HG03060 (cell line): Measurements from ENCODE around the gene MYO10.

Source experiments
- ATAC-seq: cut with Tn5 transposase; IDR thresholded peaks from one replicate; pipeline ENCODE4 v1.9.1; 2021; ENCODE audit warnings: low read depth, moderate number of reproducible peaks; ENCODE audit not compliant: unreplicated experiment

MYO10 gene

GRCh38 chr5:16918891-16919671 is 17.0 kb downstream of the MYO10 start:
- ATAC-seq = no peak

GRCh38 chr5:16918156-16918555 is 17.9 kb downstream of the MYO10 start:
- no peak for ATAC-seq

- ATAC-seq = no peak
These were observed 19.7 kb downstream of the MYO10 start for GRCh38 chr5:16916262-16916878.

- no peak for ATAC-seq
These were observed 21.5 kb downstream of the MYO10 start for GRCh38 chr5:16914584-16914983.

- no peak for ATAC-seq
These were observed 22.0 kb downstream of the MYO10 start for GRCh38 chr5:16914108-16914435.

- no peak for ATAC-seq
These were observed 22.6 kb downstream of the MYO10 start for GRCh38 chr5:16913187-16914107.

GRCh38 chr5:16912080-16912479 is 24.0 kb downstream of the MYO10 start:
- ATAC-seq = no peak

GRCh38 chr5:16909464-16909863 is 26.6 kb downstream of the MYO10 start:
- no peak for ATAC-seq

GRCh38 chr5:16907270-16907669 is 28.8 kb downstream of the MYO10 start:
- no peak for ATAC-seq

- no peak for ATAC-seq
These were observed 29.8 kb downstream of the MYO10 start for GRCh38 chr5:16906255-16906654.

- no peak for ATAC-seq
These were observed 32.4 kb downstream of the MYO10 start for GRCh38 chr5:16903480-16904300.

GRCh38 chr5:16902846-16903245 is 33.2 kb downstream of the MYO10 start:
- no peak for ATAC-seq

GRCh38 chr5:16901021-16901644 is 35.0 kb downstream of the MYO10 start:
- ATAC-seq = no peak

- ATAC-seq = no peak
These were observed 36.9 kb downstream of the MYO10 start for GRCh38 chr5:16899171-16899570.

GRCh38 chr5:16897800-16898199 is 38.3 kb downstream of the MYO10 start:
- ATAC-seq = no peak

GRCh38 chr5:16897284-16897704 is 38.8 kb downstream of the MYO10 start:
- no peak for ATAC-seq

GRCh38 chr5:16896767-16897166 is 39.3 kb downstream of the MYO10 start:
- no peak for ATAC-seq

- no peak for ATAC-seq
These were observed 41.6 kb downstream of the MYO10 start for GRCh38 chr5:16894236-16895057.

- no peak for ATAC-seq
These were observed 45.1 kb downstream of the MYO10 start for GRCh38 chr5:16891033-16891432.
